HCT116 (cell line): Measurements from ENCODE around the gene EFCAB8. TPM values are rescaled to one million over a fixed set of nuclear protein-coding genes. Genes with fewer than 3 reads are reported as not detected.

Experiments
- ATAC-seq: fragments of 200-7000 bp; cut with Tn5 transposase; 2 replicates; pipeline ENCODE4 v1.9.1; 2020; ENCODE audit warnings: mild to moderate bottlenecking, moderate library complexity
- BruUV-seq: library from RNA; stranded (reverse); fragments of 400-500 nt; replicated peaks from 2 replicates; lab custom pipeline; 2021; lab: Mats Ljungman, UMichigan
- CTCF ChIA-PET: fragments of 300-600 bp; sonication (Branson Sonifier 250); formaldehyde crosslinking; loops from one replicate; lab custom pipeline; 2021; ENCODE audit warnings: antibody characterized with exemption; lab: Charles Lee
- POLR2A ChIA-PET: fragments of 300-600, 350-600 bp; sonication (Branson Sonifier 250); formaldehyde crosslinking; loops from one replicate; lab custom pipeline; 2021; ENCODE audit warnings: antibody characterized with exemption; lab: Charles Lee
- RAD21 ChIA-PET, 2 experiments: fragments of 300-600 bp; sonication (Branson Sonifier 250); formaldehyde crosslinking; loops; one replicate each; lab custom pipeline; 2023; ENCODE audit warnings: low total read pairs in 2 of 2; ENCODE audit not compliant: uncharacterized antibody in 2 of 2, unreplicated experiment in 2 of 2, low non-redundant PET in 1 of 2; lab: Charles Lee
- DNase-seq: peaks from one replicate; pipeline ENCODE4 v3.0.0-alpha.2; 2010; ENCODE audit warnings: low read depth, low spot score
- H2AFZ ChIP-seq: fragments of 200-600 bp; shearing (Covaris generic), sonication (generic); 2 replicates; pipeline ENCODE4 v1.6.1; 2017; ENCODE audit warnings: low read depth, mixed run types, mixed read lengths, antibody characterized with exemption, low read length; ENCODE audit not compliant: poor library complexity, severe bottlenecking
- H3K27ac ChIP-seq: 2 replicates; pipeline ENCODE4 v1.5.1; 2012; ENCODE audit warnings: low read depth, low read length
- H3K27me3 ChIP-seq: fragments of 200-600 bp; sonication (generic); 2 replicates; pipeline ENCODE4 v1.6.1; 2016; ENCODE audit warnings: mixed run types, low read length, mixed read lengths; ENCODE audit not compliant: insufficient read depth
- H3K36me3 ChIP-seq, 2 experiments: fragments of 200-500 bp in 1 of 2; fragments of 200-600 bp in 1 of 2; sonication (Bioruptor generic) in 1 of 2; sonication (generic) in 1 of 2; 2 replicates each; pipeline versions ENCODE4 v1.5.1 to v1.6.1; 2014 to 2016; ENCODE audit warnings: low read length in 2 of 2, inconsistent platforms in 1 of 2, mixed read lengths in 1 of 2, mixed run types in 1 of 2; ENCODE audit not compliant: insufficient read depth in 2 of 2, control insufficient read depth in 1 of 2
- H3K4me1 ChIP-seq, 2 experiments: fragments of 200-600 bp in 1 of 2; sonication (generic) in 1 of 2; 2 replicates each; pipeline versions ENCODE4 v1.5.1 to v1.6.1; 2012 to 2017; ENCODE audit warnings: low read length in 2 of 2, inconsistent platforms in 1 of 2, mild to moderate bottlenecking in 1 of 2, mixed read lengths in 1 of 2, mixed run types in 1 of 2, moderate library complexity in 1 of 2; ENCODE audit not compliant: insufficient read depth in 2 of 2, control insufficient read depth in 1 of 2
- H3K4me2 ChIP-seq: fragments of 200-600 bp; sonication (generic); 2 replicates; pipeline ENCODE4 v1.6.1; 2017; ENCODE audit warnings: mixed run types, low read length, mixed read lengths
- H3K4me3 ChIP-seq, 2 experiments: fragments of 200-600 bp in 1 of 2; sonication (generic) in 1 of 2; replicated peaks in 1 of 2; 2 replicates each; pipeline ENCODE4 v1.5.1; 2011 to 2016; ENCODE audit warnings: low read length in 2 of 2, control low read depth in 1 of 2, low read depth in 1 of 2, mild to moderate bottlenecking in 1 of 2, mixed read lengths in 1 of 2, mixed run types in 1 of 2
- H3K79me2 ChIP-seq: fragments of 200-600 bp; sonication (generic); 2 replicates; pipeline ENCODE4 v1.6.1; 2017; ENCODE audit warnings: mild to moderate bottlenecking, mixed run types, low read length, moderate library complexity, mixed read lengths; ENCODE audit not compliant: insufficient read depth
- H3K9ac ChIP-seq: fragments of 200-600 bp; sonication (generic); 2 replicates; pipeline ENCODE4 v1.6.1; 2016; ENCODE audit warnings: low read length, mixed read lengths
- H3K9me2 ChIP-seq: fragments of 200-600 bp; sonication (generic), shearing (Covaris generic); 2 replicates; pipeline ENCODE4 v1.6.1; 2017; ENCODE audit warnings: mixed run types, mild to moderate bottlenecking, moderate library complexity; ENCODE audit not compliant: insufficient read depth
- H3K9me3 ChIP-seq, 2 experiments: fragments of 200-500 bp in 1 of 2; fragments of 200-600 bp in 1 of 2; sonication (Bioruptor generic) in 1 of 2; sonication (generic) in 1 of 2; 2 replicates each; pipeline ENCODE4 v1.6.1; 2014 to 2017; ENCODE audit warnings: low read length in 2 of 2, mixed read lengths in 2 of 2, inconsistent platforms in 1 of 2, low read depth in 1 of 2, mild to moderate bottlenecking in 1 of 2, mixed run types in 1 of 2, moderate library complexity in 1 of 2; ENCODE audit not compliant: control insufficient read depth in 1 of 2, insufficient read depth in 1 of 2
- H4K20me1 ChIP-seq: fragments of 200-600 bp; sonication (generic), shearing (Covaris generic); 2 replicates; pipeline ENCODE4 v1.6.1; 2017; ENCODE audit warnings: mixed run types, mild to moderate bottlenecking, moderate library complexity; ENCODE audit not compliant: insufficient read depth
- CBX3 ChIP-seq: IDR thresholded peaks from 2 replicates; pipeline ENCODE4 v1.6.1; 2012; ENCODE audit warnings: low read depth
- CEBPB ChIP-seq: IDR thresholded peaks from 2 replicates; pipeline ENCODE4 v1.6.1; 2012; ENCODE audit warnings: low read depth
- CTCF ChIP-seq, 3 experiments: fragments of 200-600 bp in 1 of 3; sonication (generic) in 1 of 3; IDR thresholded peaks in 2 of 3; conservative IDR thresholded peaks in 1 of 3; 2 replicates each; pipeline ENCODE4 v1.5.1; 2012 to 2017; ENCODE audit warnings: low read depth in 2 of 3, low read length in 2 of 3, antibody characterized with exemption in 1 of 3, borderline replicate concordance in 1 of 3, control low read depth in 1 of 3, mild to moderate bottlenecking in 1 of 3, mixed read lengths in 1 of 3, mixed run types in 1 of 3, moderate library complexity in 1 of 3; ENCODE audit not compliant: insufficient read depth in 1 of 3
- ELF1 ChIP-seq: IDR thresholded peaks from 2 replicates; pipeline ENCODE4 v1.6.1; 2012; ENCODE audit warnings: low read depth, borderline replicate concordance
- EZH2 ChIP-seq: fragments of 200-600 bp; sonication (generic); IDR thresholded peaks from 2 replicates; pipeline ENCODE4 v1.6.1; 2017; ENCODE audit warnings: antibody characterized with exemption, mixed run types
- EZH2phosphoT487 ChIP-seq: fragments of 200-600 bp; IDR thresholded peaks from 2 replicates; pipeline ENCODE4 v1.6.1; 2018; ENCODE audit warnings: antibody characterized with exemption, borderline replicate concordance
- JUND ChIP-seq: IDR thresholded peaks from 2 replicates; pipeline ENCODE4 v1.6.1; 2012
- POLR2A ChIP-seq: IDR thresholded peaks from 2 replicates; pipeline ENCODE4 v1.7.0; 2011; ENCODE audit warnings: borderline replicate concordance; ENCODE audit not compliant: insufficient read depth, insufficient read length; ENCODE audit errors: extremely low read depth
- POLR2AphosphoS5 ChIP-seq: IDR thresholded peaks from 2 replicates; pipeline ENCODE4 v1.6.1; 2011; ENCODE audit warnings: mild to moderate bottlenecking, low read depth, low read length, moderate library complexity
- SRF ChIP-seq: IDR thresholded peaks from 2 replicates; pipeline ENCODE4 v1.6.1; 2012; ENCODE audit warnings: low read depth
- TCF7L2 ChIP-seq: IDR thresholded peaks from 2 replicates; pipeline ENCODE4 v1.7.0; 2011; ENCODE audit warnings: borderline replicate concordance, inconsistent platforms; ENCODE audit not compliant: insufficient read depth, insufficient read length; ENCODE audit errors: extremely low read depth
- intact Hi-C: fragments of 100-400 bp; cut with micrococcal nuclease; formaldehyde crosslinking; loops from 2 replicates; pipeline ENCODE4 v1.10.0; 2022
- total RNA-seq: library from RNA; stranded (reverse); gene quantifications from one replicate; pipeline ENCODE4 v1.2.1, GENCODE V29; 2021; ENCODE audit not compliant: unreplicated experiment
- TF ChIP-seq, protein P1 (sequence below): IDR thresholded peaks from 2 replicates; pipeline ENCODE4 v1.6.1; 2011; ENCODE audit warnings: mild to moderate bottlenecking, low read length, moderate library complexity; ENCODE audit not compliant: insufficient replicate concordance; ENCODE audit errors: extremely low read depth
- TF ChIP-seq, protein P2 (sequence below): IDR thresholded peaks from 2 replicates; pipeline ENCODE4 v1.6.1; 2012

EFCAB8 gene
- total RNA-seq, 1 experiment from 2014 or later, result 0.42 TPM

- no peak for TF ChIP-seq EZH2phosphoT487
- TF ChIP-seq, all 23 proteins: peak for 0
Measured at GRCh38 chr20:32985596-32985995, 126.9 kb downstream of the EFCAB8 start (continued).

- no peak for DNase-seq
- H3K36me3 ChIP-seq, result no peaks in the 10 kb centered on the region
- intact Hi-C loops, result no loop called here
- no peak overlapping the region for H2AFZ ChIP-seq
- TF ChIP-seq EZH2, result no peak
- no peak for TF ChIP-seq CEBPB
- TF ChIP-seq JUND, result no peak
- TF ChIP-seq CBX3, result no peak
- no peak for TF ChIP-seq POLR2A
- no peak for TF ChIP-seq ELF1
- TF ChIP-seq, protein P1, sequence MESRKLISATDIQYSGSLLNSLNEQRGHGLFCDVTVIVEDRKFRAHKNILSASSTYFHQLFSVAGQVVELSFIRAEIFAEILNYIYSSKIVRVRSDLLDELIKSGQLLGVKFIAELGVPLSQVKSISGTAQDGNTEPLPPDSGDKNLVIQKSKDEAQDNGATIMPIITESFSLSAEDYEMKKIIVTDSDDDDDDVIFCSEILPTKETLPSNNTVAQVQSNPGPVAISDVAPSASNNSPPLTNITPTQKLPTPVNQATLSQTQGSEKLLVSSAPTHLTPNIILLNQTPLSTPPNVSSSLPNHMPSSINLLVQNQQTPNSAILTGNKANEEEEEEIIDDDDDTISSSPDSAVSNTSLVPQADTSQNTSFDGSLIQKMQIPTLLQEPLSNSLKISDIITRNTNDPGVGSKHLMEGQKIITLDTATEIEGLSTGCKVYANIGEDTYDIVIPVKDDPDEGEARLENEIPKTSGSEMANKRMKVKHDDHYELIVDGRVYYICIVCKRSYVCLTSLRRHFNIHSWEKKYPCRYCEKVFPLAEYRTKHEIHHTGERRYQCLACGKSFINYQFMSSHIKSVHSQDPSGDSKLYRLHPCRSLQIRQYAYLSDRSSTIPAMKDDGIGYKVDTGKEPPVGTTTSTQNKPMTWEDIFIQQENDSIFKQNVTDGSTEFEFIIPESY, result no peak
- no peak for TF ChIP-seq CTCF (IDR thresholded peaks at IDR 0.05 in 2 of 3, conservative IDR thresholded peaks at IDR 0.05 in 1 of 3; ENCODE audit: borderline replicate concordance in 1 of 3, insufficient read depth in 1 of 3, low read depth in 2 of 3, low read length in 2 of 3)
- no peak for TF ChIP-seq EZH2phosphoT487
- TF ChIP-seq, protein P2, sequence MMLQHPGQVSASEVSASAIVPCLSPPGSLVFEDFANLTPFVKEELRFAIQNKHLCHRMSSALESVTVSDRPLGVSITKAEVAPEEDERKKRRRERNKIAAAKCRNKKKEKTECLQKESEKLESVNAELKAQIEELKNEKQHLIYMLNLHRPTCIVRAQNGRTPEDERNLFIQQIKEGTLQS, result no peak
- no peak for TF ChIP-seq SRF
- TF ChIP-seq TCF7L2, result no peak
- no peak for TF ChIP-seq POLR2AphosphoS5
- BruUV-seq, result no TSS peak
- H4K20me1 ChIP-seq, result no peaks in the 10 kb centered on the region
- CTCF ChIA-PET, result no interaction called here
- H3K27ac ChIP-seq, result no peak overlapping the region
- peaks cover 0 to 5% of the 10 kb centered on the region in 2 experiments; a peak in 1 of 4 replicates for H3K4me1 ChIP-seq
- H3K4me3 ChIP-seq, result no peak overlapping the region
- RAD21 ChIA-PET, result no interaction called here
- no peaks in the 10 kb centered on the region for H3K9me3 ChIP-seq
- no peaks in the 10 kb centered on the region for H3K79me2 ChIP-seq
- no peak overlapping the region for H3K9ac ChIP-seq
- POLR2A ChIA-PET, result no interaction called here
- no peak for ATAC-seq
- H3K27me3 ChIP-seq, result no peaks in the 10 kb centered on the region
- no peaks in the 10 kb centered on the region for H3K9me2 ChIP-seq
- H3K4me2 ChIP-seq, result no peak overlapping the region
Measured at GRCh38 chr20:32986331-32986966, 127.7 kb downstream of the EFCAB8 start.
